ENCODE measurements around the gene PCDHB16. TPM values are rescaled to one million over a fixed set of nuclear protein-coding genes. Genes with fewer than 3 reads are reported as not detected.
"Not testable (repeated sequence)": the region's sequence is repeated elsewhere in the genome, so short reads cannot be mapped to it uniquely, and the experiment has no call there.

Gene PCDHB16
- total RNA-seq, 1 donor from 2014 or later, result 0.17 TPM

GRCh38 chr5:141184117-141184855, 2.1 kb downstream of the PCDHB16 start:
- DNase-seq, result not testable (repeated sequence)

- peak; percentile 48 for DNase-seq
These were observed 4.8 kb downstream of the PCDHB16 start, which contains the start of gene PCDHB9 for GRCh38 chr5:141186897-141187512. TSS of gene PCDHB9 (plus strand) at chr5:141187161. CDS start at chr5:141187319, 158 bp downstream.

- DNase-seq, result not testable (repeated sequence)
These were observed 6.5 kb downstream of the PCDHB16 start for GRCh38 chr5:141188682-141189081.

- DNase-seq, result not testable (repeated sequence)
These were observed 6.9 kb downstream of the PCDHB16 start for GRCh38 chr5:141189131-141189530.

GRCh38 chr5:141192110-141192725, 10.0 kb downstream of the PCDHB16 start, which contains the start of gene PCDHB10:
TSS of gene PCDHB10 (plus strand) at chr5:141192353. CDS start at chr5:141192553, 200 bp downstream.
- DNase-seq, result peak; percentile 62

GRCh38 chr5:141194332-141194731, 12.1 kb downstream of the PCDHB16 start:
- not testable (repeated sequence) for DNase-seq

- DNase-seq, result no peak
These were observed 14.2 kb downstream of the PCDHB16 start for GRCh38 chr5:141196363-141196762.

GRCh38 chr5:141199359-141200235, 17.4 kb downstream of the PCDHB16 start, which contains the start of gene PCDHB11:
TSS of gene PCDHB11 (plus strand) at chr5:141199627. CDS start at chr5:141199775, 148 bp downstream.
- peak; percentile 18 for DNase-seq

- DNase-seq, result not testable (repeated sequence)
These were observed 18.9 kb downstream of the PCDHB16 start for GRCh38 chr5:141201126-141201525.

- not testable (repeated sequence) for DNase-seq
These were observed 19.5 kb downstream of the PCDHB16 start for GRCh38 chr5:141201646-141202045.

GRCh38 chr5:141208478-141208877, 26.3 kb downstream of the PCDHB16 start, which contains the start of gene PCDHB12:
TSS of gene PCDHB12 (plus strand) at chr5:141208719. CDS start at chr5:141208908, 189 bp downstream.
- peak; percentile 42 for DNase-seq

GRCh38 chr5:141210281-141210680, 28.1 kb downstream of the PCDHB16 start:
- not testable (repeated sequence) for DNase-seq

- DNase-seq, result not testable (repeated sequence)
These were observed 28.7 kb downstream of the PCDHB16 start for GRCh38 chr5:141210849-141211248.

- peak; percentile 75 for DNase-seq
These were observed 31.6 kb downstream of the PCDHB16 start, which contains the start of gene PCDHB13 for GRCh38 chr5:141213656-141214339. TSS of gene PCDHB13 (plus strand) at chr5:141213919. CDS start at chr5:141214124, 205 bp downstream.

GRCh38 chr5:141214583-141214982, 32.4 kb downstream of the PCDHB16 start:
- DNase-seq, result not testable (repeated sequence)

- not testable (repeated sequence) for DNase-seq
These were observed 33.3 kb downstream of the PCDHB16 start for GRCh38 chr5:141215504-141215903.

- not testable (repeated sequence) for DNase-seq
These were observed 33.8 kb downstream of the PCDHB16 start for GRCh38 chr5:141216035-141216434.

- DNase-seq, result peak; percentile 60
These were observed 41.1 kb downstream of the PCDHB16 start, which contains the start of gene PCDHB14 for GRCh38 chr5:141223112-141223783. TSS of gene PCDHB14 (plus strand) at chr5:141223343. CDS start at chr5:141223506, 163 bp downstream.

- not testable (repeated sequence) for DNase-seq
These were observed 42.7 kb downstream of the PCDHB16 start for GRCh38 chr5:141224844-141225243.

- not testable (repeated sequence) for DNase-seq
These were observed 43.2 kb downstream of the PCDHB16 start for GRCh38 chr5:141225421-141225820.

All from dermis blood vessel endothelial cell (primary cell).